A673 (cell line): ENCODE results near the gene F11R. TPM values are rescaled to one million over a fixed set of nuclear protein-coding genes. Genes with fewer than 3 reads are reported as not detected.

Experiments used
- BruUV-seq: library from RNA; stranded (reverse); fragments of 400-500 nt; replicated peaks from 2 replicates; lab custom pipeline; 2021; lab: Mats Ljungman, UMichigan
- CTCF ChIA-PET: fragments of 300-600 bp; sonication (Branson Sonifier 250); formaldehyde crosslinking; loops from one replicate; lab custom pipeline; 2022; ENCODE audit warnings: antibody characterized with exemption; lab: Charles Lee
- POLR2A ChIA-PET: fragments of 300-600 bp; sonication (Branson Sonifier 250); formaldehyde crosslinking; loops from one replicate; lab custom pipeline; 2022; ENCODE audit warnings: antibody characterized with exemption; ENCODE audit not compliant: low non-redundant PET; lab: Charles Lee
- DNase-seq: peaks from one replicate; pipeline ENCODE4 v3.0.0-alpha.2; 2015; ENCODE audit warnings: low spot score
- H3K27ac ChIP-seq: fragments of 200-600 bp; sonication (generic); 2 replicates; pipeline ENCODE4 v1.5.1; 2016; ENCODE audit warnings: mixed run types, low read depth, mild to moderate bottlenecking, mixed read lengths, antibody characterized with exemption, low read length; ENCODE audit not compliant: poor library complexity, severe bottlenecking
- H3K27me3 ChIP-seq: fragments of 200-600 bp; sonication (generic); replicated peaks from 2 replicates; pipeline ENCODE4 v1.6.1; 2017; ENCODE audit warnings: mixed run types, low read depth, mild to moderate bottlenecking, mixed read lengths, antibody characterized with exemption, low read length; ENCODE audit not compliant: insufficient read depth, poor library complexity
- H3K36me3 ChIP-seq: fragments of 200-600 bp; sonication (generic); 2 replicates; pipeline ENCODE4 v1.6.1; 2016; ENCODE audit warnings: mixed run types, mild to moderate bottlenecking, mixed read lengths, antibody characterized with exemption, low read length; ENCODE audit not compliant: insufficient read depth, poor library complexity, severe bottlenecking
- H3K4me1 ChIP-seq: fragments of 200-600 bp; sonication (generic); 2 replicates; pipeline ENCODE4 v1.6.1; 2017; ENCODE audit warnings: mixed run types, mild to moderate bottlenecking, mixed read lengths, antibody characterized with exemption, low read length; ENCODE audit not compliant: insufficient read depth, poor library complexity, severe bottlenecking
- H3K4me3 ChIP-seq: fragments of 200-600 bp; sonication (generic); 2 replicates; pipeline ENCODE4 v1.5.1; 2016; ENCODE audit warnings: low read depth, mixed run types, mild to moderate bottlenecking, mixed read lengths, low read length; ENCODE audit not compliant: poor library complexity, severe bottlenecking
- H3K9me3 ChIP-seq: fragments of 200-600 bp; sonication (generic); 2 replicates; pipeline ENCODE4 v1.6.1; 2016; ENCODE audit warnings: mixed run types, low read depth, mild to moderate bottlenecking, mixed read lengths, antibody characterized with exemption, low read length; ENCODE audit not compliant: poor library complexity, severe bottlenecking
- EZH2 ChIP-seq: fragments of 200-600 bp; sonication (generic); IDR thresholded peaks from 2 replicates; pipeline ENCODE4 v1.6.1; 2017; ENCODE audit warnings: borderline replicate concordance, low read depth, mild to moderate bottlenecking, mixed read lengths, antibody characterized with exemption, low read length; ENCODE audit not compliant: poor library complexity, severe bottlenecking
- intact Hi-C: fragments of 100-400 bp; cut with micrococcal nuclease; formaldehyde crosslinking; loops from one replicate; pipeline ENCODE4 v1.10.0; 2022; ENCODE audit not compliant: unreplicated experiment
- total RNA-seq: library from RNA; stranded (reverse); gene quantifications from 2 replicates; pipeline ENCODE4 v1.2.3, GENCODE V29; 2021
- TF ChIP-seq, protein P1 (sequence below): fragments of 300-800, 200-600 bp; sonication (generic); conservative IDR thresholded peaks from 2 replicates; pipeline ENCODE4 v1.5.1; 2017; ENCODE audit warnings: low read depth, mild to moderate bottlenecking, antibody characterized with exemption, low read length, moderate library complexity, mixed read lengths

F11R gene
- total RNA-seq, 1 experiment from 2014 or later: 2.3 TPM

- Histone ChIP-seq H3K4me3 (peak within 1 kb of the TSS; percentile 70), H3K4me1 (no peaks in the 10 kb centered on the region), H3K9me3 (no peaks in the 10 kb centered on the region), H3K27ac (peak within 1 kb of the TSS; percentile 85), H3K36me3 (peaks cover 22% of the 10 kb centered on the region), H3K27me3 (no peaks in the 10 kb centered on the region)
- TSS peak; percentile 92 for BruUV-seq
- intact Hi-C loops: loop anchor here (2.0 to 5.0 kb wide), 2 partner anchors 46 to 87 kb away; partner anchors contain the start of gene DEDD
- TF ChIP-seq, protein P1, sequence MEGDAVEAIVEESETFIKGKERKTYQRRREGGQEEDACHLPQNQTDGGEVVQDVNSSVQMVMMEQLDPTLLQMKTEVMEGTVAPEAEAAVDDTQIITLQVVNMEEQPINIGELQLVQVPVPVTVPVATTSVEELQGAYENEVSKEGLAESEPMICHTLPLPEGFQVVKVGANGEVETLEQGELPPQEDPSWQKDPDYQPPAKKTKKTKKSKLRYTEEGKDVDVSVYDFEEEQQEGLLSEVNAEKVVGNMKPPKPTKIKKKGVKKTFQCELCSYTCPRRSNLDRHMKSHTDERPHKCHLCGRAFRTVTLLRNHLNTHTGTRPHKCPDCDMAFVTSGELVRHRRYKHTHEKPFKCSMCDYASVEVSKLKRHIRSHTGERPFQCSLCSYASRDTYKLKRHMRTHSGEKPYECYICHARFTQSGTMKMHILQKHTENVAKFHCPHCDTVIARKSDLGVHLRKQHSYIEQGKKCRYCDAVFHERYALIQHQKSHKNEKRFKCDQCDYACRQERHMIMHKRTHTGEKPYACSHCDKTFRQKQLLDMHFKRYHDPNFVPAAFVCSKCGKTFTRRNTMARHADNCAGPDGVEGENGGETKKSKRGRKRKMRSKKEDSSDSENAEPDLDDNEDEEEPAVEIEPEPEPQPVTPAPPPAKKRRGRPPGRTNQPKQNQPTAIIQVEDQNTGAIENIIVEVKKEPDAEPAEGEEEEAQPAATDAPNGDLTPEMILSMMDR: no peak
- no peak for TF ChIP-seq EZH2
- peak; percentile 98 for DNase-seq
- POLR2A ChIA-PET: interaction anchor here (0.7 to 1.0 kb wide), 3 partner anchors 39 to 105 kb away, joined by 4 to 6 read pairs (median 4); no protein-coding TSS in a partner anchor
- CTCF ChIA-PET: interaction anchor here (0.9 to 1.3 kb wide), 2 partner anchors 52 to 92 kb away, joined by 3 to 4 read pairs; partner anchors contain the start of gene KLHDC9
Observed at GRCh38 chr1:161045736-161046604, 25.0 kb upstream of the F11R start, which contains the start of gene USF1. TSS of gene USF1 (minus strand) at chr1:161045977. CDS start at chr1:161043275, 2,702 bp downstream.

- no peaks in the 10 kb centered on the region for H3K9me3 ChIP-seq
- H3K4me1 ChIP-seq: no peaks in the 10 kb centered on the region
- TF ChIP-seq, protein P1: no peak
- TF ChIP-seq EZH2: no peak
- CTCF ChIA-PET: interaction anchor here (0.9 to 1.3 kb wide), 2 partner anchors 53 to 92 kb away, joined by 3 to 4 read pairs; partner anchors contain the start of gene KLHDC9
- H3K4me3 ChIP-seq: peak overlapping the region; percentile 70
- H3K27me3 ChIP-seq: no peaks in the 10 kb centered on the region
- H3K27ac ChIP-seq: peak overlapping the region; percentile 85
- POLR2A ChIA-PET: interaction anchor here (0.9 to 1.0 kb wide), 2 partner anchors 40 to 53 kb away, joined by 4 to 6 read pairs; no protein-coding TSS in a partner anchor
- BruUV-seq: TSS peak; percentile 85
- intact Hi-C loops: loop anchor here (2.0 to 5.0 kb wide), 2 partner anchors 47 to 88 kb away; partner anchors contain the start of gene DEDD
- peak; percentile 54 for DNase-seq
- peaks cover 30% of the 10 kb centered on the region for H3K36me3 ChIP-seq
Observed at GRCh38 chr1:161044908-161045735, 24.2 kb upstream of the F11R start.

DNA sequence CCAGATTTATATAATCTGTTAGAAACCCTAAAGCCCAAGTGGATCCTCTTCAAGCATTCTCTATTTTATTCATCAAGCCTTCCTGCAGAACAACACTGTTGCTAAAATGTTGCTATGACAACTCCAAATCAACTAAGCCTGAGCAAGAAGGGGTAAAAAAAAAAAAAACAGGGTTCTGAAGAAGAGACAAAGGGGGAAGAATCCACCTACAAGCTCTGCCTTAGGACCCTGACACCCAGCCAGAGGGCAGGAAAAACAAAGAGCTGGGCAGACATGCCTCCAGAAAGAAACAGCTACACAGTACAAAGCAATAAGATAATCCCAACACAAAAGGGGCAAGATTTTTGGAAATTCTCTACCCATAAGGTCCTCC, 23.6 kb upstream of the F11R start:
- Histone ChIP-seq H3K4me3 (peak overlapping the region; percentile 70), H3K27ac (peak overlapping the region; percentile 85), H3K4me1 (no peaks in the 10 kb centered on the region), H3K36me3 (peaks cover 36% of the 10 kb centered on the region), H3K27me3 (no peaks in the 10 kb centered on the region), H3K9me3 (no peaks in the 10 kb centered on the region)
- ChIA-PET POLR2A (no interaction called here), CTCF (no interaction called here)
- TF ChIP-seq, protein P1: no peak
- no peak for TF ChIP-seq EZH2
- intact Hi-C loops: loop anchor here (2.0 kb wide), 1 partner anchor 88 kb away; the partner anchor contains the start of gene DEDD
- no TSS peak for BruUV-seq
- no peak for DNase-seq
